ENCODE measurements around the gene GARNL3. TPM values are rescaled to one million over a fixed set of nuclear protein-coding genes. Genes with fewer than 3 reads are reported as not detected.

Gene GARNL3
- polyA plus RNA-seq, 3 donors = 12.0 to 14.6 (median 13.7) TPM

DNA sequence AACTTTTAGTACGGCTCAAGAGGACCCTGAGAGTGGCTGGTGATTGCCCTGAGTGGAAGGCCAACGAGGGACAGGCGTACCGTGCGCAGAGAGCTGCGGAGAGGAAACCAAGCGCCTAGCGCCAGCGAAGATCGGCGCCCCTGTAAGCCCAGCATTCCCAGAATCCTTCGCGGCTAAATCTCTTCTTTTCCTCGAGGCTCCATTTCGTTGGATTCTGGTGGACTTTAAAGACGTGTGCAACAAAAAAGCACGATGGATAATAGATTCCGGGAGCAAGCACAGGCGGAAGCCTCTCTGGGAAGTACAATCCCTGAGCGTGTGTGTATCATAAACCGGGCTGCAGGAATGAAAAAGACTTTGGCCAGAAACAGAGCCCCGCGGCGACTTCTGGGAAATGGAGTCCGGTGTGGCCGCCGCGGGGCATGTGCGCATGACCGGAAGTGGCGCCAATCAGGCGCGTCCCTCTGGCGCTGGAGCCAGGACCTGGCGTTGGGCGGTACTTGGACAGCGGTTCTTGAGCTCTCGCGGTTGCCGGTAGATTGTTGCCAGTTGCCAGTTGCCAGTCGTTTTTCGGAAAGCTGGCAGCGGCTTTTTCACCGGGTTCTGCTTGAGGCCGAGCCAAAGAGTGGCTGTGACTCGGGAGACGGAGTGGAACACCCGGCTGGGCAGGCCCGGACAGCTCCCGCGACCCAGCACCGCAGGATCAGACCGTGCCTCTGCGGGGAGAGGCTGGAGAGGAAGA, 159.5 kb downstream of the GARNL3 start, which contains the start of gene ZNF79:
TSS of gene ZNF79 (plus strand) at position 449 of the 742 bp plus-strand sequence. CDS start 406 bp downstream, outside the sequence.
- DNase-seq (ENCODE audit: low read depth in 3 of 3, low spot score in 2 of 3) = peak; percentile 88 to 89 (median 89)

DNA sequence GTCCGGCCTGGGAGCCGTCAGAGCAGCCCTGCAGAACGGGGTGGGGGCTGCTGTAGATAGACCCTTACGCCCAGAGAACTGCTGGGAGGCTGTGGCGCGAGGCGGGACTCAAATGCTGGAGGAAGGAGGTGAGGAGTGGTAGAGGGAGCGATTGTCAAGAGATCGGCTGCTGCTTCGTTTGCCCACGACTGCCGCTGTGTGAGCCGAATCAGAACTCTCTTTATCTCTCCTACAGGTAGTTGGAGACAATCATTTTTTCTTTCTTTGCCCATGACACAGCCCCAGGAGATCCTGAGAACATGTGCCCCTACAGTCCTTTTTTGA, 160.1 kb downstream of the GARNL3 start:
- no peak for DNase-seq (ENCODE audit: low read depth in 3 of 3, low spot score in 2 of 3)

DNA sequence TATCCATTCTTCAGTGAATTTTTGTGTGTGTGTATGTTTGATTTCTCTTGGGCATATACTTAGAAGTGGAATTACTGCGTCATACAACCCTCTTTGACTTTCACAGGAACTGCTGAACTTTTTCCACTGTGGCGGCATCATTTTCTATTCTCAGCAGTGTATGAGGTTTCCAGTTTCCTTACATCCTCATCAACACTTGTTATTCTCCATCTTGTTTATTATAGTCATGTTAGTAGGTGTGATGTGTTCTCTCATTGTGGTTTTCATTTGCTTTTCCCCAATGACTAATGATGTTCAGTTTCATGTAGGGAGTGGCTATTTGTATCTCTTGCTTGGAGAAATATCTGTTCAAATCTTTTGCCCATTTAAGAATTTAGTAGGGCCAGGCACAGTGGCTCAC, 162.2 kb downstream of the GARNL3 start:
- no peak for DNase-seq (ENCODE audit: low read depth in 3 of 3, low spot score in 2 of 3)

DNA sequence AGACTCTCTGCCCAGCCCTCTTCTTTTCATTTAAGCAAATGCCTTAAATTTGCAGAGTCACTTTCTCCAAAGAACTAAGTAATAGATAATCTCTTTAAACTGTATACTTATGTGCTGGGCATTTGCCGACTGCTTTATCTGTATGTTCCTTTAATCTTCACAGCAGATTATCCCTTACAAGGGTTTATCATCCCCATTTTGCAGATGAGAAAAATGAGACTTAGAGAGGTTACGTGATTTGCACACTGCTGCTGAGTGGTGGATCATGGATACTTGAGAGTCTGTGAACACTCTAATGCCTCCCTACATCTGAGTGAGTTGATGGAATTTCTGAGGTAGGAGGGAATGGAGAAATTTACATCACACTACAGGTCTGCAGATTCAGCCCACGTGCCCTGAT, 163.8 kb downstream of the GARNL3 start:
- DNase-seq (ENCODE audit: low read depth in 3 of 3, low spot score in 2 of 3) = no peak

DNA sequence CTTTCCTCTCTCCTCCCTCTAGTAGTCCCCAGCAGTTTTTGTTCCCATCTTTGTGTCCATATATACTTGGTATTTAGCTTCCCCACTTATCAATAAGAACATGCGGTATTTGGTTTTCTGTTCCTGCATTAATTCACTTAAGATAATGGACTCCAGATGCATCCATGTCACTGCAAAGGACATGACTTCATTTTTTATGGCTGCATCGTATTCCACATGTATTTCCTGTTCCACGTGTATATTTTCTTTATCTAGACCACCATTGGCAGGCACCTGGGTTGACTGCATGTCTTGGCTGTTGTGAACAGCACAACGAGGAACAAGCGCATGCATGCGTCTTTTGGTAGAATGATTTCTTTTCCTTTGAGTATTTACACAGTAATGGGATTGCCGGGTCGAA, 165.8 kb downstream of the GARNL3 start:
- DNase-seq (ENCODE audit: low read depth in 3 of 3, low spot score in 2 of 3) = no peak

DNA sequence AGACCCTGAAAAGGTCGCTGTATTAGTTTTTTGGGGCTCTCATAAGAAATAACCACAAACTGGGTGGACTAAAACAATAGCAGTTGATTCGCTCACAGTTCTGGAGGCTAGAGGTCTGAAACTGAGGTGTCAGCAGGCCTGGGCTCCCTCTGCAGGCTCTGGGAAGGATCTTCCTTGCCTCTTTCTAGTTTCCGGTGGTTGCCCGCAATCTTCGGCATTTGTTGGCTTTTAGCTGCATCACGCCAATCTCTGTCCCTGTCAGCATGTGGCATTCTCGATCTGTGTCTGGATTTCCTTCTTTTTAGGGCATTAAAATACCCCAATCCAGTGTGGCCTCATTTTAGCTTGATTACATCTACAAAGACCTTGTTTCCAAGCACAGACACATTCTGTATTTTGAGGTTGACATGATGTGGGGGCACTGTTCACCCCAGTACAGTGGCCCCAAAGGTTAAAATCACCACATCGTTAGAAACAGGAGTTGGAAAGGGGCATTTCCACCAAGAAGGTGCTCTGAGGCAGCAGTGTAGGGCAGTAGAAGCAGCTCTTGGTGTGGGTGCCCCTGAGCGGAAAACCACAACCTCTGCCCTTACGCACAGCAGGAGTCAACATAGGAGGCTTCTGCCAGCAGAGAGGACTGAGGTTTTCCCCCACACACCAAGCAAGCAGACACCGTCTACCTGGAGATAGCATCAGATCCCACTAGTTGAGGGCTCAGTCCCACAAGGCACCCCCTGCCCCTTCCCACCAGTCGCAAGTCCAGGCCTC, 173.1 kb downstream of the GARNL3 start:
- no peak for DNase-seq (ENCODE audit: low read depth in 3 of 3, low spot score in 2 of 3)

DNA sequence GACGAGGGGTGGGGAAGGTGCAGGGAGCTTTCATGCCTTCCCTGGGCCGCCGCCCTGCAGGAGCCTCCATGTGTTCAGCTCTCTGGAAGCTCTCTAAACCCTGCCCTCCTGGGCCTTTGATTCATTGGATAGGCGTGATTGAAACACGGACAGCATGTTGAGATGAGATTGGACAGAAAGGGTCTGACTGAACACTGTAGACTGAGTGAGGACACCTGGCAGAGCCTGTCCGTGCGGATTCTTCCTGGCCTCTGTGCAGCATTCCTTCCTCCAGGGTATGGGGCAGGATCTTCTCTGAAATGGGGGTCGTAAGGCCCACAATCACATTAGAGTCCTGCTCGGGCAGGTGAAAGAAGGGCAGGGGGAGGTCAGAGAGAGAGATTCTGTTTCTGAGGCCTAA, 173.8 kb downstream of the GARNL3 start:
- DNase-seq (ENCODE audit: low read depth in 3 of 3, low spot score in 2 of 3) = no peak

Other genes starting within 250 kb of the GARNL3 start
- 10 to 100 TPM in 2 of 3 donors, 1 to 10 TPM in 1; 8.7 to 11.4 (median 10.8) TPM for gene ANGPTL2, start 142.1 kb upstream of the GARNL3 start, polyA plus RNA-seq (ENCODE audit: insufficient read length in 3 of 3)
- 10 to 100 TPM; 13.8 to 16.9 (median 14.6) TPM for gene SLC2A8, start 132.4 kb downstream of the GARNL3 start, polyA plus RNA-seq (ENCODE audit: insufficient read length in 3 of 3)
- gene ZNF79, start 159.6 kb downstream of the GARNL3 start, polyA plus RNA-seq (ENCODE audit: insufficient read length in 3 of 3) = 1 to 10 TPM; 7.5 to 8.0 (median 7.6) TPM
- 1,000 to 10,000 TPM; 1,538 to 1,567 (median 1,554) TPM for gene RPL12, start 186.6 kb downstream of the GARNL3 start, polyA plus RNA-seq (ENCODE audit: insufficient read length in 3 of 3)
- 10 to 100 TPM; 14.2 to 15.2 (median 14.9) TPM for gene LRSAM1, start 186.7 kb downstream of the GARNL3 start, polyA plus RNA-seq (ENCODE audit: insufficient read length in 3 of 3)